ENCODE data around the gene PAX2.

- TF ChIP-seq, protein P1, sequence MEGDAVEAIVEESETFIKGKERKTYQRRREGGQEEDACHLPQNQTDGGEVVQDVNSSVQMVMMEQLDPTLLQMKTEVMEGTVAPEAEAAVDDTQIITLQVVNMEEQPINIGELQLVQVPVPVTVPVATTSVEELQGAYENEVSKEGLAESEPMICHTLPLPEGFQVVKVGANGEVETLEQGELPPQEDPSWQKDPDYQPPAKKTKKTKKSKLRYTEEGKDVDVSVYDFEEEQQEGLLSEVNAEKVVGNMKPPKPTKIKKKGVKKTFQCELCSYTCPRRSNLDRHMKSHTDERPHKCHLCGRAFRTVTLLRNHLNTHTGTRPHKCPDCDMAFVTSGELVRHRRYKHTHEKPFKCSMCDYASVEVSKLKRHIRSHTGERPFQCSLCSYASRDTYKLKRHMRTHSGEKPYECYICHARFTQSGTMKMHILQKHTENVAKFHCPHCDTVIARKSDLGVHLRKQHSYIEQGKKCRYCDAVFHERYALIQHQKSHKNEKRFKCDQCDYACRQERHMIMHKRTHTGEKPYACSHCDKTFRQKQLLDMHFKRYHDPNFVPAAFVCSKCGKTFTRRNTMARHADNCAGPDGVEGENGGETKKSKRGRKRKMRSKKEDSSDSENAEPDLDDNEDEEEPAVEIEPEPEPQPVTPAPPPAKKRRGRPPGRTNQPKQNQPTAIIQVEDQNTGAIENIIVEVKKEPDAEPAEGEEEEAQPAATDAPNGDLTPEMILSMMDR (conservative IDR thresholded peaks at IDR 0.05): no peak
- TF ChIP-seq ZFX (IDR thresholded peaks at IDR 0.05): no peak
Measured at GRCh38 chr10:100729862-100730724, 15.3 kb upstream of the PAX2 start.
